ENCODE measurements around the gene TMCO2. TPM values are rescaled to one million over a fixed set of nuclear protein-coding genes. Genes with fewer than 3 reads are reported as not detected.

TMCO2 gene
- total and polyA plus RNA-seq, 2 donors (not counting 1 experiment from before 2014, with no cell fraction given): not detected

- Histone ChIP-seq H3K4me2 (replicated peaks; ENCODE audit: low read depth, low read length, poor library complexity, severe bottlenecking) (no peak overlapping the region), H3K9me3 (ENCODE audit: control extremely low read depth in 1 of 3, control insufficient read depth in 2 of 3, insufficient read depth in 1 of 3, low read length in 2 of 3) (no peaks in the 10 kb centered on the region), H3K79me2 (ENCODE audit: control insufficient read depth, insufficient read depth, low read length) (peaks cover 17% of the 10 kb centered on the region), H4K20me1 (ENCODE audit: control insufficient read depth, insufficient read depth, low read length, poor library complexity, severe bottlenecking) (peaks cover 4% of the 10 kb centered on the region), H3K36me3 (replicated peaks in 1 of 2; ENCODE audit: control extremely low read depth in 1 of 2, control insufficient read depth in 1 of 2, extremely low read depth in 1 of 2, insufficient read depth in 2 of 2, low read length in 1 of 2) (peaks cover 0 to 50% of the 10 kb centered on the region in 2 experiments), H3K4me1 (ENCODE audit: control insufficient read depth in 2 of 2, insufficient read depth in 2 of 2, low read length in 2 of 2) (no peaks in the 10 kb centered on the region), H2AFZ (ENCODE audit: insufficient read depth, low read depth, low read length, poor library complexity, severe bottlenecking) (no peak overlapping the region), H3K4me3 (ENCODE audit: control extremely low read depth in 1 of 5, extremely low read depth in 1 of 5, insufficient read depth in 1 of 5, low read depth in 2 of 5, low read length in 4 of 5) (no peak overlapping the region), H3K27ac (ENCODE audit: low read length in 2 of 2) (no peak overlapping the region), H3K27me3 (replicated peaks in 1 of 4; ENCODE audit: control extremely low read depth in 1 of 4, control insufficient read depth in 3 of 4, insufficient read depth in 4 of 4, low read length in 3 of 4) (no peaks in the 10 kb centered on the region), H3K9ac (ENCODE audit: low read length) (no peak overlapping the region)
- H3K4me3 Mint-ChIP-seq: no peak overlapping the region
- no peak for ATAC-seq (ENCODE audit: low read depth)
- WGBS (ENCODE audit: insufficient coverage): 97% methylated on average over 2 of the region's 2 CpGs
- no peak for DNase-seq
- ChIA-PET POLR2A (no interaction called here), CTCF (interaction anchor here (1.3 to 1.8 kb wide), 2 partner anchors 40 to 107 kb away, joined by 4 to 6 read pairs; no protein-coding TSS in a partner anchor)
- no peak overlapping the region for H3K27ac Mint-ChIP-seq
- H3K9me3 Mint-ChIP-seq (ENCODE audit: insufficient read depth): no peaks in the 10 kb centered on the region
- TF ChIP-seq EZH2 (IDR thresholded peaks at IDR 0.05; ENCODE audit: borderline replicate concordance, insufficient read depth, low read depth, low read length, poor library complexity, severe bottlenecking) (no peak), CTCF (IDR thresholded peaks at IDR 0.05) (no peak)
- no peaks in the 10 kb centered on the region for H3K27me3 Mint-ChIP-seq
- intact Hi-C loops (cut with micrococcal nuclease): no loop called here
- no peaks in the 10 kb centered on the region for H3K4me1 Mint-ChIP-seq
Observed at GRCh38 chr1:40274331-40274730, 26.6 kb downstream of the TMCO2 start.

- H3K27me3 ChIP-seq (replicated peaks in 1 of 4; ENCODE audit: control extremely low read depth in 1 of 4, control insufficient read depth in 3 of 4, insufficient read depth in 4 of 4, low read length in 3 of 4): no peaks in the 10 kb centered on the region
- H3K4me1 Mint-ChIP-seq: no peaks in the 10 kb centered on the region
- H3K79me2 ChIP-seq (ENCODE audit: control insufficient read depth, insufficient read depth, low read length): peaks cover 13% of the 10 kb centered on the region
- no peaks in the 10 kb centered on the region for H3K9me3 ChIP-seq (ENCODE audit: control extremely low read depth in 1 of 3, control insufficient read depth in 2 of 3, insufficient read depth in 1 of 3, low read length in 2 of 3)
- DNase-seq (no peak), ATAC-seq (ENCODE audit: low read depth) (no peak)
- no peaks in the 10 kb centered on the region for H3K27me3 Mint-ChIP-seq
- no peak overlapping the region for H2AFZ ChIP-seq (ENCODE audit: insufficient read depth, low read depth, low read length, poor library complexity, severe bottlenecking)
- H3K4me2 ChIP-seq (replicated peaks; ENCODE audit: low read depth, low read length, poor library complexity, severe bottlenecking): no peak overlapping the region
- H3K27ac ChIP-seq (ENCODE audit: low read length in 2 of 2): no peak overlapping the region
- CTCF ChIA-PET: no interaction called here
- no peaks in the 10 kb centered on the region for H3K9me3 Mint-ChIP-seq (ENCODE audit: insufficient read depth)
- POLR2A ChIA-PET: no interaction called here
- 96% methylated on average over 2 of the region's 3 CpGs for WGBS (ENCODE audit: insufficient coverage)
- no peak overlapping the region for H3K4me3 Mint-ChIP-seq
- TF ChIP-seq CTCF (IDR thresholded peaks at IDR 0.05) (no peak), EZH2 (IDR thresholded peaks at IDR 0.05; ENCODE audit: borderline replicate concordance, insufficient read depth, low read depth, low read length, poor library complexity, severe bottlenecking) (no peak)
- intact Hi-C loops (cut with micrococcal nuclease): no loop called here
- H3K4me1 ChIP-seq (ENCODE audit: control insufficient read depth in 2 of 2, insufficient read depth in 2 of 2, low read length in 2 of 2): no peaks in the 10 kb centered on the region
- H4K20me1 ChIP-seq (ENCODE audit: control insufficient read depth, insufficient read depth, low read length, poor library complexity, severe bottlenecking): peaks cover 4% of the 10 kb centered on the region
- H3K27ac Mint-ChIP-seq: no peak overlapping the region
- no peak overlapping the region for H3K9ac ChIP-seq (ENCODE audit: low read length)
- H3K36me3 ChIP-seq (replicated peaks in 1 of 2; ENCODE audit: control extremely low read depth in 1 of 2, control insufficient read depth in 1 of 2, extremely low read depth in 1 of 2, insufficient read depth in 2 of 2, low read length in 1 of 2): peaks cover 4 to 44% of the 10 kb centered on the region in 2 experiments
- H3K4me3 ChIP-seq (ENCODE audit: control extremely low read depth in 1 of 5, extremely low read depth in 1 of 5, insufficient read depth in 1 of 5, low read depth in 2 of 5, low read length in 4 of 5): no peak overlapping the region
Observed at GRCh38 chr1:40276122-40276521, 28.4 kb downstream of the TMCO2 start.
